Measurements from ENCODE around the gene SLC27A5.
"Not testable (repeated sequence)": the region's sequence is repeated elsewhere in the genome, so short reads cannot be mapped to it uniquely, and the experiment has no call there.

The SLC27A5 gene

DNA sequence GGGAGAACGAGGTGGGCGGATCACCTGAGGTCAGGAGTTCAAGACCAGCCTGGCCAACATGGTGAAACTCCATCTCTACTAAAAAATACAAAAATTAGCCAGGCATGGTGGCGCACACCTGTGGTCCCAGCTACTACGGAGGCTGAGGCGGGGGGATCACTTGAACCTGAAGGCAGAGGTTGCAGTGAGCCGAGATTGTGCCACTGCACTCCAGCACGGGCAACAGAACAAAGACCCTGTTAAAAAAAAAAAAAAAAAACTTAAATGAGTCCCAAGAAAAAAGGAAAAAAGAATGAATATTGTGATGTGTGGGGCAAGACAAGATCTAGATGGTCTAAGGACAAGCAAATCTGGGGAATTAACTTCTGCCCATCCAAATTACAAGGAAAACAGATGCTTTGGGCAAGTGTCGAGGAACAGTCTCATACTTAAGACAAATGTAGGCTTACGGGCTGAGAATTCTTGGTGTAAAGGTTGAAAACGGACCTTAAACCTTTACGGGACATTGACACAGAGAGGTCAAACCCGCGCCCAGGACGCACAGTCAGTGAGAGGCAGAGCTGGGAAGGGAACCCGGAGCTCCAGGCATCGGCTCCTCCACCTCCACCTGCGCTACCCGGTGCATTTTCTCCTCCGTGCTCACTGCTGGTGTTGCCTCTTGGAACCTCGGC is 45.6 kb downstream of the SLC27A5 start:
- no peak for DNase-seq

DNA sequence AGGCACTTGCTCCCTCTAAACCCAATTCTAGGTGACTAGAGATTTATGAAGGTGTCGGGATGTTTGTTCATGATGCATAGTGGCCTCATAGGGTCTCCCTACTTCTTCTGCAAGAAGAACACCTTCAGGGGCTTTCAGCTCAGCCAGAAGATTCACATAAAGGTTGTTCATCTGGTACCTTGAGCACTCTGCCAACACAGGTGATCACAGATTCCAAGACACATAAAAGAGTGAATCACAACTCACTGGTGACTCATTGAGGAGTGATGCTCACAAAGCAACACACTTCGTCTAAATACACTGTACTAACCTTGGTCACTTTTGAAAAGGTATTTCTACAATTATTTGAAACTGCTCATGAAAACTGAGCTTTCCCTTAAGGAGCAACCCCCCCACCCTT is 51.8 kb downstream of the SLC27A5 start:
- no peak for DNase-seq

DNA sequence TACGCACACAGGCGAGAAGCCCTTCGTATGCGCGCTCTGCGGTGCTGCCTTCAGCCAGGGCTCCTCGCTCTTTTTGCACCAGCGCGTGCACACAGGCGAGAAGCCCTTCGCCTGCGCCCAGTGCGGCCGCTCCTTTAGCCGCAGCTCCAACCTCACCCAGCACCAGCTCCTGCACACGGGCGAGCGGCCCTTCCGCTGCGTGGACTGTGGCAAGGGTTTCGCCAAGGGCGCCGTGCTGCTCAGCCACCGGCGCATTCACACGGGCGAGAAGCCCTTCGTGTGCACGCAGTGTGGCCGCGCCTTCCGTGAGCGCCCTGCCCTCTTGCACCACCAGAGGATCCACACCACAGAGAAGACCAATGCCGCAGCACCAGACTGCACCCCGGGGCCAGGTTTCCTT is 55.7 kb downstream of the SLC27A5 start:
- DNase-seq: no peak

DNA sequence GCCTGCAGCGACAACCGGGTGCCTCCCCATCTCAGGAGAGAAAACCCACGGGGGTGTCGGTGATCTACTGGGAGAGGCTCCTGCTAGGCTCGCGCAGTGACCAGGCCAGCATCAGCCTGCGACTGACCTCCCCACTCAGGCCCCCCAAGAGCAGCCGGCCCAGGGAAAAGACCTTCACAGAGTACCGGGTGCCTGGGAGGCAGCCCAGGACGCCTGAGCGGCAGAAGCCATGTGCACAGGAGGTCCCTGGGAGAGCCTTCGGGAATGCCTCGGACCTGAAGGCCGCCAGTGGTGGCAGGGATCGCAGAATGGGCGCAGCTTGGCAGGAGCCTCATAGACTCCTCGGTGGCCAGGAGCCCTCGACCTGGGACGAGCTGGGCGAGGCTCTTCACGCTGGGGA is 56.5 kb downstream of the SLC27A5 start:
- no peak for DNase-seq

DNA sequence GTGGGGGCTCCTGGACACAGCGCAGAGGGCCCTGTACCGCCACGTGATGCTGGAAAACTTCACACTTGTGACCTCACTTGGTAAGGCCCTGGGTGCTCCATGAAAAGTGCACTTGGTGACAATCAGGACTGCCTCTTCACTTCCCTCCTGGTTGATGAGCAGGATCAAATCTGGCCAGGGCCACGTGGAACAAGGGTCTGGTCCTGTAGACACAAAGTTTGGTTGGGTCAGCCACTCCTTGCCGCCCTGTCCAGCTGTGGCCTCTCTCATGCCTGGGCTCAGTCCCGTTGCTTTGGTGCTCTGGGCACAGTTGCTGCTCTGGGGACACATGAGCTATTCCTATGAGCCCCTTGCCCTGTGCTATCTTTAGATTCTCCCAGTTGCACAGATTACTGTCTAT is 58.0 kb downstream of the SLC27A5 start:
- no peak for DNase-seq

DNA sequence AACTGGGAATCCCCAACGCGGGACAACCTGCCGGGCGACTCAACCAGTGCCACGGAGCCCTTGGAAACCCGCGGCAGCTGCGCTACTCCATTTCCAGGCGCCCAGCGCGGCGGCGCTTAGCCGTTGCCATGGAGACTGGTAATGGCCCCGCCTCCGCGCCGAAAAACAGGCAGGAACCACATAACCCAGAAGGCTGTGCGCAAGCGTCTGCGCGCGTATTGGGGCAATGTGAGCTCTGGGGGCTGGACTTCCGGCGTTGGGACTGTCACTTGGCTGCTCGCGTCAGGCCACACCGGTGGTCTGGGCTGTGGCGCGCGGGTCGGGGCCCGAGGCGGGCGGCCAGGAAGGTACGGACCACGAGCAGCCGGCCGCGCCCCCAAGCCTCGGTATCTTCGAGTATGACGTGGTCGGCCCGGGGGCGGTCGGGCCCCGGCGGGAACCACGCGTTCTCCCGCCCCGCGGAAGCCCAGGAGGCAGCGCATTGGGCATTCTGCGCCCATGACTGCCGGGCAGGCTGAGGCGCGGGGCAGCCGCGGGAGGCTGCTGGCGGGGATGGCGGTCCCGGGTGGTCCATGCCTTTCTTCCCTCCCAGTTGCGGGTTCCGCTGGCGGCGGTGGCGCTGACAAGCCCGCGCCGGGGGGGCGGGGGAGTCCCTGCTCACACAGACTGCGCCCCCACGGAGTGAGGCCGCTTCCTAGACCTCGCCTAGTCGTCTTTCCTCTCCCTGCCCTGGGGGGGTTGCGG is 60.3 kb downstream of the SLC27A5 start, which contains the start of gene ZNF324B:
ZNF324B (plus strand) TSS at position 265 of the 744 bp plus-strand sequence. CDS start 2,080 bp downstream, outside the sequence.
- peak; percentile 98 for DNase-seq

DNA sequence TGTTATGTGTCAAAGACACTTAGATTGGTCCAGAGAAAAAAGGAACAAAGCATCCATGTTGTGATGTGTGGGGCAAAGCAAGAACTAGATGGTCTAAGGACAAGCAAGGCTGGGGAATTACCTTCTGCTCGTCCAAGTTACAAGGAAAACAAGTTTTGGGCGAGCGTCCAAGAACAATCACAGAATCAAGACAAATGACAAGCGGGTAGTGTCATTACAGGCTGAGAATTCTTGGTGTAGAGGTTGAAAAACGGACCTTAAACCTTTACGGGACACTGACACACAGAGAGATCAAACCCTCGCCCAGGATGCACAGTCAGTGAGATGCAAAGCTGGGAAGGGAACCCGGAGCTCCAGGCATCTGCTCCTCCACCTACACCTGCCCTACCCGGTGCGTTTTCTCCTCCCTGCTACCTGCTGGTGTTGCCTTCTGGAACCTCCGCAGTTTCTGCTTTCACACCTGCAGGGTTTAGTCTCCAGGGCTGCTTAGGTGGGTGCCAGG is 60.9 kb downstream of the SLC27A5 start:
- DNase-seq: peak; percentile 88

DNA sequence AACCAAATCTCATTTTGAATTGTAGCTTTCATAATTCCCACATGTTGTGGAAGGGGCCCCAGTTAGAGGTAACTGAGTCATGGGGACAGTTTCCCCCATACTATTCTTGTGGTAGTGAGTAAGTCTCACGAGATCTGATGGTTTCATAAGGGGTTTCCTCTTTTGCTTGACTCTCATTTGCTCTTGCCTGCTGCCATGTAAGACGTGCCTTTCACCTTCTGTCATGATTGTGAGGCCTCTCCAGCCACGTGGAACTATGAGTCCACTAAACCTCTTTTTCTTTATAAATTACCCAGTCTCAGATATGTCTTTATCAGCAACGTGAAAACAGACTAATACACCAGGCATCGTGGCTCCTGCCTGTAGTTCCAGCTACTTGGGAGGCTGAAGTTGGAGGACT is 61.8 kb downstream of the SLC27A5 start:
- not testable (repeated sequence) for DNase-seq

DNA sequence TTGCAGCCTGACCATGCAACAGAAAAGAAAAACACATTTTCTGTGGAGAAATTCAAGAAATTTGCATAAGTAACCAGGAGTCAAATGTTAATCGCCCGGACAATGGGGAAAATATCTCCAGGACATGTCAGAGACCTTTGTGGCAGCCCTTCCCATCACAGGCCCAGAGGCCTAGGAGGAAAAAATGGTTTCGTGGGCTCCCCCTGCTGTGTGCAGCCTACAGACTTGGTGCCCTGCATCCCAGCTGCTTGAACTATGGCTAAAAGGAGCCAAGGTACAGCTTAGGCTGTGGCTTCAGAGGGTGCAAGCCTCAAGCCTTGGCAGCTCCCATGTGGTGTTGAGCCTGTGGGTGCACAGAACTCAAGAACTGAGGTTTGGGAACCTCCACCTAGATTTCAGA is 62.9 kb downstream of the SLC27A5 start:
- DNase-seq: not testable (repeated sequence)
